Measurements from ENCODE around the gene SLC44A1. TPM values are rescaled to one million over a fixed set of nuclear protein-coding genes. Genes with fewer than 3 reads are reported as not detected.

The SLC44A1 gene
- total and polyA plus RNA-seq, 10 of the 15 experiments (the other 5 are each of a cell fraction or from before 2014, with no cell fraction given): 2.4 to 21.2 (median 12.4) TPM

DNA sequence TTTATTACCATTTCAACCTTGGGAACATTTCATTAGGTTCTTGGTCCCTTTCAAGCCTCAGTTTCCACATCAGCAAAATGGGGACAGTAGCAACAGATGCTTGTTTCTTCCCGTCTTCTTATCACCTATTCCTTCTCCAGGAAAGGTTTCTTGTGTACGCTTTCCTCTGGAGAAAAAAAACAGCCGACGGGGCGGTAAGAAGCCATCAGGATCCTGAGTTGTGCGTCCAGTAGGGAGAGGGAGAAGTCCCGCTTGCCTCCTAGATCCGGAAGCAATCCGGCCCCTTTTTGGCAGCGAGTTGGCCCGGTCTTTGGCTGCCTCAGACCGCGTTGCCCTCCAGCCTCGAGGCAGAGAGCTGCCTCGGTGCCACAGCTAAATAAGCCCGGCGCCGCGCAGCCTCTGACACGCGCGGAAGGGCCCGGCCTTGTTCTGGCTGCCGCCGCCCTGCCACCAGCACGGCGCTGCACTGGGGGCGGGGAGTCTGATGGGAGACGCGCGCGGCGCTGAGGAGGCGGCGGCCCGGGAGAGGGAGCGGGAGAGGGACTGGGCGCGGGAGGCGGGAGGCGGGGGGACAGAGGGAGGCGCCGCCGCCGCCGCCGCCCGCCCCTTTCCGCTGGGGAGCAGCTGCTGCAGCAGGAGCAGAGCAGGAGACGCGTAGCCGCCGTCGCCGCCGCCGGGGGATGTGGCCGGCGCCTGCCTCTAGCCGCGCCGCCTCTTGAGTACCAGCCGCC, at the start of gene SLC44A1 (continued):
- TF ChIP-seq, protein P1, sequence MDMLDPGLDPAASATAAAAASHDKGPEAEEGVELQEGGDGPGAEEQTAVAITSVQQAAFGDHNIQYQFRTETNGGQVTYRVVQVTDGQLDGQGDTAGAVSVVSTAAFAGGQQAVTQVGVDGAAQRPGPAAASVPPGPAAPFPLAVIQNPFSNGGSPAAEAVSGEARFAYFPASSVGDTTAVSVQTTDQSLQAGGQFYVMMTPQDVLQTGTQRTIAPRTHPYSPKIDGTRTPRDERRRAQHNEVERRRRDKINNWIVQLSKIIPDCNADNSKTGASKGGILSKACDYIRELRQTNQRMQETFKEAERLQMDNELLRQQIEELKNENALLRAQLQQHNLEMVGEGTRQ (IDR thresholded peaks at IDR 0.05; ENCODE audit: borderline replicate concordance, low read depth, low read length): no peak
- peak; percentile 36; the same call in 1 of the 2 replicates for TF ChIP-seq ZSCAN29 (IDR thresholded peaks at IDR 0.05)
- peak; percentile 74 for TF ChIP-seq SIX5 (IDR thresholded peaks at IDR 0.05; ENCODE audit: low read depth, low read length, severe bottlenecking)
- TF ChIP-seq MXI1 (IDR thresholded peaks at IDR 0.05; ENCODE audit: low read depth, low read length): peak; percentile 60
- TF ChIP-seq, protein P2, sequence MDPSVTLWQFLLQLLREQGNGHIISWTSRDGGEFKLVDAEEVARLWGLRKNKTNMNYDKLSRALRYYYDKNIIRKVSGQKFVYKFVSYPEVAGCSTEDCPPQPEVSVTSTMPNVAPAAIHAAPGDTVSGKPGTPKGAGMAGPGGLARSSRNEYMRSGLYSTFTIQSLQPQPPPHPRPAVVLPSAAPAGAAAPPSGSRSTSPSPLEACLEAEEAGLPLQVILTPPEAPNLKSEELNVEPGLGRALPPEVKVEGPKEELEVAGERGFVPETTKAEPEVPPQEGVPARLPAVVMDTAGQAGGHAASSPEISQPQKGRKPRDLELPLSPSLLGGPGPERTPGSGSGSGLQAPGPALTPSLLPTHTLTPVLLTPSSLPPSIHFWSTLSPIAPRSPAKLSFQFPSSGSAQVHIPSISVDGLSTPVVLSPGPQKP (IDR thresholded peaks at IDR 0.05; ENCODE audit: low read depth, low read length): no peak
- TF ChIP-seq EED (IDR thresholded peaks at IDR 0.05; ENCODE audit: low read depth): peak; percentile 74
- TF ChIP-seq IKZF1 (conservative IDR thresholded peaks at IDR 0.05): peak; percentile 98
- TF ChIP-seq LARP7 (IDR thresholded peaks at IDR 0.05): peak; percentile 95
- no peak for TF ChIP-seq RBBP5 (conservative IDR thresholded peaks at IDR 0.05)
- TF ChIP-seq, protein P3, sequence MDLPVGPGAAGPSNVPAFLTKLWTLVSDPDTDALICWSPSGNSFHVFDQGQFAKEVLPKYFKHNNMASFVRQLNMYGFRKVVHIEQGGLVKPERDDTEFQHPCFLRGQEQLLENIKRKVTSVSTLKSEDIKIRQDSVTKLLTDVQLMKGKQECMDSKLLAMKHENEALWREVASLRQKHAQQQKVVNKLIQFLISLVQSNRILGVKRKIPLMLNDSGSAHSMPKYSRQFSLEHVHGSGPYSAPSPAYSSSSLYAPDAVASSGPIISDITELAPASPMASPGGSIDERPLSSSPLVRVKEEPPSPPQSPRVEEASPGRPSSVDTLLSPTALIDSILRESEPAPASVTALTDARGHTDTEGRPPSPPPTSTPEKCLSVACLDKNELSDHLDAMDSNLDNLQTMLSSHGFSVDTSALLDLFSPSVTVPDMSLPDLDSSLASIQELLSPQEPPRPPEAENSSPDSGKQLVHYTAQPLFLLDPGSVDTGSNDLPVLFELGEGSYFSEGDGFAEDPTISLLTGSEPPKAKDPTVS (IDR thresholded peaks at IDR 0.05; ENCODE audit: low read depth, low read length): peak; percentile 31; the same call in 1 of the 2 replicates
- TF ChIP-seq WRNIP1 (IDR thresholded peaks at IDR 0.05; ENCODE audit: borderline replicate concordance, low read depth, low read length): 0 out of 2 replicates have a peak, but pooled peaks have one; percentile 69
- no peak for TF ChIP-seq PAX8 (IDR thresholded peaks at IDR 0.05)
- TF ChIP-seq IRF4 (IDR thresholded peaks at IDR 0.05; ENCODE audit: low read depth, low read length): 0 out of 2 replicates have a peak, but pooled peaks have one; percentile 17
- peak; percentile 86; the same call in 1 of the 2 replicates for TF ChIP-seq DPF2 (IDR thresholded peaks at IDR 0.05)
- peak; percentile 99 for TF ChIP-seq CBX5 (IDR thresholded peaks at IDR 0.05; ENCODE audit: low read depth)
- TF ChIP-seq MTA3 (IDR thresholded peaks at IDR 0.05; ENCODE audit: borderline replicate concordance, low read length): no peak
- TF ChIP-seq, protein P4, sequence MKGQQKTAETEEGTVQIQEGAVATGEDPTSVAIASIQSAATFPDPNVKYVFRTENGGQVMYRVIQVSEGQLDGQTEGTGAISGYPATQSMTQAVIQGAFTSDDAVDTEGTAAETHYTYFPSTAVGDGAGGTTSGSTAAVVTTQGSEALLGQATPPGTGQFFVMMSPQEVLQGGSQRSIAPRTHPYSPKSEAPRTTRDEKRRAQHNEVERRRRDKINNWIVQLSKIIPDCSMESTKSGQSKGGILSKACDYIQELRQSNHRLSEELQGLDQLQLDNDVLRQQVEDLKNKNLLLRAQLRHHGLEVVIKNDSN (IDR thresholded peaks at IDR 0.05; ENCODE audit: borderline replicate concordance, extremely low read length, insufficient read depth, low read depth, low read length): no peak
- TF ChIP-seq SMC3 (IDR thresholded peaks at IDR 0.05; ENCODE audit: borderline replicate concordance, low read length): peak; percentile 24; the same call in 1 of the 2 replicates
- peak; percentile 48 to 68; a peak in 3 of 4 replicates for TF ChIP-seq IKZF2 (IDR thresholded peaks at IDR 0.05)
- TF ChIP-seq RAD51 (IDR thresholded peaks at IDR 0.05): no peak
- TF ChIP-seq, protein P5, sequence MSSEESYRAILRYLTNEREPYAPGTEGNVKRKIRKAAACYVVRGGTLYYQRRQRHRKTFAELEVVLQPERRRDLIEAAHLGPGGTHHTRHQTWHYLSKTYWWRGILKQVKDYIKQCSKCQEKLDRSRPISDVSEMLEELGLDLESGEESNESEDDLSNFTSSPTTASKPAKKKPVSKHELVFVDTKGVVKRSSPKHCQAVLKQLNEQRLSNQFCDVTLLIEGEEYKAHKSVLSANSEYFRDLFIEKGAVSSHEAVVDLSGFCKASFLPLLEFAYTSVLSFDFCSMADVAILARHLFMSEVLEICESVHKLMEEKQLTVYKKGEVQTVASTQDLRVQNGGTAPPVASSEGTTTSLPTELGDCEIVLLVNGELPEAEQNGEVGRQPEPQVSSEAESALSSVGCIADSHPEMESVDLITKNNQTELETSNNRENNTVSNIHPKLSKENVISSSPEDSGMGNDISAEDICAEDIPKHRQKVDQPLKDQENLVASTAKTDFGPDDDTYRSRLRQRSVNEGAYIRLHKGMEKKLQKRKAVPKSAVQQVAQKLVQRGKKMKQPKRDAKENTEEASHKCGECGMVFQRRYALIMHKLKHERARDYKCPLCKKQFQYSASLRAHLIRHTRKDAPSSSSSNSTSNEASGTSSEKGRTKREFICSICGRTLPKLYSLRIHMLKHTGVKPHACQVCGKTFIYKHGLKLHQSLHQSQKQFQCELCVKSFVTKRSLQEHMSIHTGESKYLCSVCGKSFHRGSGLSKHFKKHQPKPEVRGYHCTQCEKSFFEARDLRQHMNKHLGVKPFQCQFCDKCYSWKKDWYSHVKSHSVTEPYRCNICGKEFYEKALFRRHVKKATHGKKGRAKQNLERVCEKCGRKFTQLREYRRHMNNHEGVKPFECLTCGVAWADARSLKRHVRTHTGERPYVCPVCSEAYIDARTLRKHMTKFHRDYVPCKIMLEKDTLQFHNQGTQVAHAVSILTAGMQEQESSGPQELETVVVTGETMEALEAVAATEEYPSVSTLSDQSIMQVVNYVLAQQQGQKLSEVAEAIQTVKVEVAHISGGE (CRISPR knock-in tag; IDR thresholded peaks at IDR 0.05): peak; percentile 95
- no peak for TF ChIP-seq EP300 (IDR thresholded peaks at IDR 0.05; ENCODE audit: borderline replicate concordance in 1 of 2, control insufficient read depth in 1 of 2, low read depth in 2 of 2, low read length in 2 of 2)

Measured in GM12878 (cell line).